HAP-1 (cell line): ENCODE data around the gene MSANTD1.

Source experiments
- DNase-seq, 2 experiments: peaks; one replicate each; pipeline ENCODE4 v3.0.0-alpha.2; 2016 to 2020; ENCODE audit warnings: low spot score in 2 of 2
- H3K27me3 ChIP-seq: fragments of 250-450 bp; sonication (Bioruptor Pico); 2 replicates; pipeline ENCODE4 v1.5.1; 2020; ENCODE audit warnings: low read depth, mild to moderate bottlenecking, moderate library complexity
- H3K36me3 ChIP-seq: fragments of 250-450 bp; sonication (Bioruptor Pico); replicated peaks from 2 replicates; pipeline ENCODE4 v1.5.1; 2020; ENCODE audit warnings: mild to moderate bottlenecking
- H3K4me1 ChIP-seq: fragments of 250-450 bp; sonication (Bioruptor Pico); 2 replicates; pipeline ENCODE4 v1.5.1; 2020; ENCODE audit warnings: mild to moderate bottlenecking
- H3K4me3 ChIP-seq: fragments of 250-450 bp; sonication (Bioruptor Pico); 2 replicates; pipeline ENCODE4 v1.5.1; 2020; ENCODE audit warnings: mild to moderate bottlenecking, moderate library complexity
- H3K9me3 ChIP-seq: fragments of 250-450 bp; sonication (Bioruptor Pico); 2 replicates; pipeline ENCODE4 v1.5.1; 2020; ENCODE audit warnings: mild to moderate bottlenecking, moderate library complexity
- in situ Hi-C: fragments of 300-500 bp; cut with MboI; formaldehyde crosslinking; loops from 3 replicates; pipeline ENCODE4 v1.14.3; 2020; ENCODE audit warnings: low sequenced_read_pairs, inconsistent platforms, mixed read lengths

Gene MSANTD1

DNA sequence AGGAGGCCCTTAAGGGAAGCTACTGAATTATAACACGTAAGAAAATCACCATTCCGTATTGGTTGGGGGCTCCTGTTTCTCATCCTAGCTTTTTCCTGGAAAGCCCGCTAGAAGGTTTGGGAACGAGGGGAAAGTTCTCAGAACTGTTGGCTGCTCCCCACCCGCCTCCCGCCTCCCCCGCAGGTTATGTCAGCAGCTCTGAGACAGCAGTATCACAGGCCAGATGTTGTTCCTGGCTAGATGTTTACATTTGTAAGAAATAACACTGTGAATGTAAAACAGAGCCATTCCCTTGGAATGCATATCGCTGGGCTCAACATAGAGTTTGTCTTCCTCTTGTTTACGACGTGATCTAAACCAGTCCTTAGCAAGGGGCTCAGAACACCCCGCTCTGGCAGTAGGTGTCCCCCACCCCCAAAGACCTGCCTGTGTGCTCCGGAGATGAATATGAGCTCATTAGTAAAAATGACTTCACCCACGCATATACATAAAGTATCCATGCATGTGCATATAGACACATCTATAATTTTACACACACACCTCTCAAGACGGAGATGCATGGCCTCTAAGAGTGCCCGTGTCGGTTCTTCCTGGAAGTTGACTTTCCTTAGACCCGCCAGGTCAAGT lies 6.9 kb upstream of the MSANTD1 start:
- Histone ChIP-seq H3K36me3 (peaks cover 10% of the 10 kb centered on the region), H3K9me3 (no peaks in the 10 kb centered on the region), H3K27me3 (no peaks in the 10 kb centered on the region), H3K4me1 (peaks cover 5% of the 10 kb centered on the region; the same call in 1 of the 2 replicates), H3K4me3 (no peak overlapping the region)
- DNase-seq, result no peak
- in situ Hi-C loops, result no loop called here

DNA sequence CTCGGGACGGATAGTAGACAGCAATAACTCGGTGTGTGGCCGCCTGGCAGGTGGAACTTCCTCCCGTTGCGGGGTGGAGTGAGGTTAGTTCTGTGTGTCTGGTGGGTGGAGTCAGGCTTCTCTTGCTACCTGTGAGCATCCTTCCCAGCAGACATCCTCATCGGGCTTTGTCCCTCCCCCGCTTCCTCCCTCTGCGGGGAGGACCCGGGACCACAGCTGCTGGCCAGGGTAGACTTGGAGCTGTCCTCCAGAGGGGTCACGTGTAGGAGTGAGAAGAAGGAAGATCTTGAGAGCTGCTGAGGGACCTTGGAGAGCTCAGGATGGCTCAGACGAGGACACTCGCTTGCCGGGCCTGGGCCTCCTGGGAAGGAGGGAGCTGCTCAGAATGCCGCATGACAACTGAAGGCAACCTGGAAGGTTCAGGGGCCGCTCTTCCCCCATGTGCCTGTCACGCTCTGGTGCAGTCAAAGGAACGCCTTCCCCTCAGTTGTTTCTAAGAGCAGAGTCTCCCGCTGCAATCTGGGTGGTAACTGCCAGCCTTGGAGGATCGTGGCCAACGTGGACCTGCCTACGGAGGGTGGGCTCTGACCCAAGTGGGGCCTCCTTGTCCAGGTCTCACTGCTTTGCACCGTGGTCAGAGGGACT lies 5.7 kb upstream of the MSANTD1 start:
- Histone ChIP-seq H3K4me3 (no peak overlapping the region), H3K36me3 (peaks cover 8% of the 10 kb centered on the region), H3K4me1 (no peaks in the 10 kb centered on the region), H3K9me3 (no peaks in the 10 kb centered on the region), H3K27me3 (no peaks in the 10 kb centered on the region)
- in situ Hi-C loops, result no loop called here
- DNase-seq, result no peak

DNA sequence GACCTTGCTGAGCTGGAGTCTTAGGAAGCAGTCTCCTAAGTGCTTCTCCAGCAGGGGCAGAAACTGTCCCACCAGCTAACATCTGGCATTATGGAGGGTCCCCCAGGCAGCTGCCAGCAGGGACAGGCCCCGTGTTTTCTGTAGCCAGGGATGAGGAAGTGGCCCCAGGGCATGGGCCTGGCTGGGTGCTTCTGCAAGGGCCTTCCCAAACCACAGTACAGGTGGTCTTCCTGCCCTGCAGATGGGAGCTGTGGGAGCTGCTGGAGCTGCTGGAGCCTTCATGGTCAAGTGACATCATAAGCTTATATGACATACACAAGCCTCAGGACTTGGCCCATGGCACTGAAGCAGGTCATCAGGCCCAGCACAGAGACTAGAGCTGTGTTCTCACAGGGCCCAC lies 5.0 kb upstream of the MSANTD1 start:
- Histone ChIP-seq H3K36me3 (peaks cover 7% of the 10 kb centered on the region), H3K9me3 (no peaks in the 10 kb centered on the region), H3K27me3 (no peaks in the 10 kb centered on the region), H3K4me1 (no peaks in the 10 kb centered on the region), H3K4me3 (no peak overlapping the region)
- in situ Hi-C loops, result no loop called here
- no peak for DNase-seq

DNA sequence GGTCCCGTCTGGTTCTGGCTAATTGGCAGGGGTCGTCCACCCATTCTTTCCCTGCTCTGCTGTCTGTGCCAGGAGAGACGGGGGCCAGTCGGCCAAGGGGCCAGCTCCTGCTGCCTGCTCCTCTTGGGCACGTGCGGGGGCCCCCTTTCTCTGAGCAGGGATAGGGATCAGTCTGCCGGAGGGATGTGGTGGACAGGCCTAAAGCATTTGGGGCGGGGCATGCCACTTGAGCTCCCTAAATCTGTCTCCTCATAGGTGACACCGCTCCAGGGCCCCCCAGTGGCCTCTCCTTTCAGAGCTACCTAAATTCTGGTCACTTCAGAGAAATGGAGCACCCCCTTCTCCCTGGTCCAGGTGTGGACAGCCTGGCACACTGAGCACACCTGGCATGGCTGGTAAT lies 4.2 kb upstream of the MSANTD1 start:
- Histone ChIP-seq H3K4me1 (no peaks in the 10 kb centered on the region), H3K36me3 (peaks cover 5% of the 10 kb centered on the region), H3K4me3 (no peak overlapping the region), H3K9me3 (no peaks in the 10 kb centered on the region), H3K27me3 (no peaks in the 10 kb centered on the region)
- no peak for DNase-seq
- in situ Hi-C loops, result no loop called here

DNA sequence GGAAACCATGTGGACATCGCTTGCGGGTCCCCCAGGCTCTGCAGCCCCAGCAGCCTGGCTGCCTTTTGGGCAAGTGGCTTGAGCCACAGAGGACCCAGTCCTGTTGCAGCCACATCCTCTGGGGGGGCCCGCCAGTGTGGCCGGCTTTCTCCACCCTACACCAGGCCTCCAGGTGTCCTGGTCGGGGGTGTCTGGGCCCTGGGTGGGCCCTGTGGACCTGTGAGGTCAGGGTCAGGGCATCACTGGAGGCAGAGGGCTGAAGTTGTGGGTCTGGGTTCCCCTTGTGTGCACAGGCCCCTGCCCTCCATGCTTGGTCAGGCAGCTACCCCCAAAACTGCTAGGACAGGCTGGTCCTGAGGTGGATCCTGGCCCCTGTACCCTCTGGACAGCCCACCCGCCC lies 3.3 kb upstream of the MSANTD1 start:
- H3K36me3 ChIP-seq, result no peaks in the 10 kb centered on the region; the same call in 1 of the 2 replicates
- H3K9me3 ChIP-seq, result no peaks in the 10 kb centered on the region
- H3K4me1 ChIP-seq, result no peaks in the 10 kb centered on the region
- in situ Hi-C loops, result no loop called here
- no peaks in the 10 kb centered on the region for H3K27me3 ChIP-seq
- no peak overlapping the region for H3K4me3 ChIP-seq
- no peak for DNase-seq

DNA sequence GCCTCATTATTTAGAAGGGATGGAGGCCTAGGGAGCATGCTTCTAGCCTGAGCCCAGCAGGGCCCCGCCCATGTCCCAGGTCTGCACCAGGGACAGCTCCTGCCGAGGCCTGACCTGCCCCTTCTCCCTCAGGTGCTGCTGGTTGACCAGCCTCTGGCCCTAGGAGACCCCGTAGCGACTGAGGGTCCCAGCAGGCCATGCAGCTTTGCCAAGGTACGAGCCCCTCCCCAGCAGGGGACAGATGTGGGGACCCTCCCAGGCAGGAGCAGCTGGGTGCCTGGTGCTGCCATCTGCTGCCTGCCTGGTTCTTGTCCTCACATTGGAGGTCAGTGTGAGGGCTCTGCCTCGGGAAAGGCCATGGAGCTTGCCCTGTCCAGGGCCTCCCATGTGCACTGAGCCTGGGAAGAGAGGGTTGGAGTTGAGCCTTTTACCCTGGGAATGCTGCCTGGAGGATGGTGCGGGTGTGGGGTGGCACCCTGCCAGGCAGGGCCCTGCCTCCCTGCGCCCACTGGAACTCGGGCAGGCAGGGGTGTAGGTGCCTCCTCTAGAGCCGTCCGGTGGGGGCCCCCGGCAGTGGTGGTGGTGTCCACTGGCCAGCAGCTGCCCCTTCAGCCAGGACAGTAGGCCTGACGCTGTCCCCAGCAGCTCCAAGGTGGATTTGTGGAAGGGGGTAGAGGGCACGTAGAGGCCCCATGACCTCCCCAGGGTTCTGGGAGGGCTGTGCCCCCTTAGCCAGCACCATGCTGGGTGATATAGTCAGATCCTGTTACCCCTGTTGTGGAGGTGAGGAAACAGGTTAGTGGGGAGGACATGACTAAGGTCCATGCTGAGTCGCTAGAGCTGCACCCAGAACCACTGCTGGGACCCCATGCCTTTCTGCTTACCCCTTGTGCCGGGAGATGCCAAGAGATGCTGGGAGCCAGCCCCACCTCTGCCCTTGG lies 2.2 kb upstream of the MSANTD1 start:
- H3K9me3 ChIP-seq, result no peaks in the 10 kb centered on the region
- H3K27me3 ChIP-seq, result no peaks in the 10 kb centered on the region
- in situ Hi-C loops, result no loop called here
- no peaks in the 10 kb centered on the region for H3K4me1 ChIP-seq
- DNase-seq, result no peak
- H3K4me3 ChIP-seq, result no peak overlapping the region
- no peaks in the 10 kb centered on the region for H3K36me3 ChIP-seq

DNA sequence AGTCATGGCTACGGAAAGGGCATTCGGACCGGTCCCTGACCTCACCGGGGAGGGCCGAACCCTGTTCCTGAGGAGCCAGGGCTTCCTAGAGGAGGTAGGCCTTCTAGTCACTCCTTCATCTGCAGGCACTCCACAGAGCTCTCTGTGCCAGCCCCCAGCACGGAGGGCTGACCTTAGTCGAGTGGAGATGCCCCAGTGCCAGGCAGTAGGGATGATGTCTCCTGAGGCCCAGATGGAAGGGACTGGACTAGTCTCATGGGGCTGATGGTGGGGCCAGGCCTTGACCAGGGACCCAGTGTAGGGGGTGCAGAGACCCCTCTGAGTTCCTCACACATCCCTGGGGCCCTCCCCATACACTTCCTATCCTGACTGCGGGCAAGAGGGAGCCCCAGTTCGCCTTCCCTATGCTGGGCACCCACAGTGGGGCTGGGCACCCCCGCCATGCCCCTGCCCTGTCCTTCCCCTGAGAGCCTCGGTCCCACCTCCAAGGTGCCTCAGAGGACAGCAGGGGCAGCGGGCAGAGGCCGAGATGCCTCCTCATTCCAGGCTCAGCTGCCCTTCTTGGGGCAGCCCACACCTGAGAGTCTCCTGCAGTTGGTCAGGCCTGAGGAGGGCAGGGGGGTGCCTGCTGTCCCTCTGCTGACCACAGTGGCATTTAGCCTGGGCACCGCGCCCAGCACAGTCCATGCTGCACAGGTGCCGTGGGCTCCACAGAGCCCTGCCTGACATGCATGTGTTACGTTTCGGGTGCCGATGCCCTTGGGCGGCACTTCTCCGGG lies 1.4 kb upstream of the MSANTD1 start:
- H3K4me1 ChIP-seq, result no peaks in the 10 kb centered on the region
- DNase-seq, result no peak
- H3K27me3 ChIP-seq, result no peaks in the 10 kb centered on the region
- H3K4me3 ChIP-seq, result no peak overlapping the region
- in situ Hi-C loops, result no loop called here
- H3K9me3 ChIP-seq, result no peaks in the 10 kb centered on the region
- no peaks in the 10 kb centered on the region for H3K36me3 ChIP-seq

DNA sequence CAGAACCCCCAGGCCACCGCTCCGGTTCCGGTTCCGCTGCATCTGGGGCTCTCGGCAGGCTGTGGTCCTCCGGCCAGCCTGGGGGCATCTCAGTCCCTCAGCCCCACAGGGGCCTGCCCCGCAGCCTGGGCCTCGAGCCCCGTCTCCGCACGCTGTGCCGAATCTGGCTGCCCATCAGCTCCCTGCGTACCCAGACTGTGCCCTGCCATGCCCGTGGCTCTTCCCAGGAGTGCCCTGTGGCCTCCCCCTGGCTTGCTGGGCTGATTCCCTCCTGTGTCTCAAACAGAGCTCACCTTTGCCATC lies 830 bp upstream of the MSANTD1 start:
- no peak for DNase-seq
- H3K4me3 ChIP-seq, result no peak overlapping the region
- H3K9me3 ChIP-seq, result no peaks in the 10 kb centered on the region
- in situ Hi-C loops, result no loop called here
- no peaks in the 10 kb centered on the region for H3K36me3 ChIP-seq
- no peaks in the 10 kb centered on the region for H3K4me1 ChIP-seq
- no peaks in the 10 kb centered on the region for H3K27me3 ChIP-seq

DNA sequence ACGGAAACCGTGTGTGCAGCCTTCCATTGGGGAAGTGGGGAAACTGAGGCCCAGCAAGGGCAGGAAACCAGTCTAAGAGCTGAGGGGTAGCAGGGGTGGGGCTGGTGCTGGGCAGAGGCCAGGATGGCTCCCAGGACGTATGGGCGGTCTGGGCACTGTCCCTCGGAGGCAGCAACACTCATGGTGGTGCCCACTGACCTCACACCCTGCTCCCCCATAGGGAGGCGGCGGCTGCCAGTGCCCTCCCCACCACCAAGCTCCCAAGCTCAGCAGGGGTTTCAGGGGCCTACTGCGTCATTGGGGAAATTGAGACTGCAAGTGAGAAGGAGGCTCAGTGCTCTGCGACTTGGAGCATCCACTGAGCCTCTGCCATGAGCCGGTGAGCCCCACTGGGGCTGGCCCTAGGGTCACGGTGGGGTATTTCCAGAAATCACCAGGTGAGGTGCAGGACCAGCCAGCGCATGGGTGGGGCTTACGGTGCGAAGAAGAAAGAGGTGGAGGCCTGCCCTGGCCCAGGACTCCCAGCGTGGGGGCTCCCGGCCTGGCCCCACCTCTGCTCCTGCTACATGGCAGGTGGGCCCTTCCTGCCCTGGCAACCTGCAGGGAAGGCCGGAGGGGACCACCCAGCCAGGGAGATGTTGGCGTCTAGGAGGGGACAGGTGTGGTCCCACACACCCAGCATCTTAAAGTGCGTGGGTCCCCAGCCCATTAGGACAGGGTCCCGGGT lies 915 bp downstream of the MSANTD1 start:
- Histone ChIP-seq H3K36me3 (no peaks in the 10 kb centered on the region), H3K27me3 (no peaks in the 10 kb centered on the region), H3K4me3 (no peak overlapping the region), H3K9me3 (no peaks in the 10 kb centered on the region), H3K4me1 (no peaks in the 10 kb centered on the region)
- DNase-seq, result no peak
- in situ Hi-C loops, result no loop called here

DNA sequence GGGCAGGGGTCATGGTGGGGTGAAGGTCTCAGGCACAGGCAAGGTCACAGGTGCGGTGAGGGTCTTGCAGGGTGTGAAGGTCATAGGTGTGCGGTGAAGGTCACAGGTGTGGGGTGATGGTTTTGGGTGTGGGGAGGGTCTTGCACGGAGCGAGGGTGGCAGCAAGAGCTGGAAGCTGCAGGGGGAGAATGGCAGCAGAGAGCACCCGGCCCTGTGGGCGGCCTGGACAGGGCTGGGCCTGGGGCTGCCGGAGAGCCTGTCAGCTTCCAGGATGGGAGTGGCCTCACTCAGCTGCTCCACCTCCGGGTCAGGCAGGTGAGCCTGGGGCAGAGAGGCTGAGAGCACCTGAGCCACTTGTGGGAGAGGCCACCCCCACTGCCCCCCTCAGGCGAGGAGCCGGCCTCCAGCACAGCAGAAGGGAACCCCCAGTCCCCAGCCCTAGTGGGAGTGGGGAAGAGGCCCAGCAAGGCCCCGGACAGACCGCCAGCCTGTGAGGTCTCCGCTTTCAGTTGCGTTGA lies 1.5 kb downstream of the MSANTD1 start:
- H3K9me3 ChIP-seq, result no peaks in the 10 kb centered on the region
- H3K36me3 ChIP-seq, result no peaks in the 10 kb centered on the region
- no peaks in the 10 kb centered on the region for H3K27me3 ChIP-seq
- no peaks in the 10 kb centered on the region for H3K4me1 ChIP-seq
- DNase-seq, result no peak
- H3K4me3 ChIP-seq, result no peak overlapping the region
- in situ Hi-C loops, result no loop called here

DNA sequence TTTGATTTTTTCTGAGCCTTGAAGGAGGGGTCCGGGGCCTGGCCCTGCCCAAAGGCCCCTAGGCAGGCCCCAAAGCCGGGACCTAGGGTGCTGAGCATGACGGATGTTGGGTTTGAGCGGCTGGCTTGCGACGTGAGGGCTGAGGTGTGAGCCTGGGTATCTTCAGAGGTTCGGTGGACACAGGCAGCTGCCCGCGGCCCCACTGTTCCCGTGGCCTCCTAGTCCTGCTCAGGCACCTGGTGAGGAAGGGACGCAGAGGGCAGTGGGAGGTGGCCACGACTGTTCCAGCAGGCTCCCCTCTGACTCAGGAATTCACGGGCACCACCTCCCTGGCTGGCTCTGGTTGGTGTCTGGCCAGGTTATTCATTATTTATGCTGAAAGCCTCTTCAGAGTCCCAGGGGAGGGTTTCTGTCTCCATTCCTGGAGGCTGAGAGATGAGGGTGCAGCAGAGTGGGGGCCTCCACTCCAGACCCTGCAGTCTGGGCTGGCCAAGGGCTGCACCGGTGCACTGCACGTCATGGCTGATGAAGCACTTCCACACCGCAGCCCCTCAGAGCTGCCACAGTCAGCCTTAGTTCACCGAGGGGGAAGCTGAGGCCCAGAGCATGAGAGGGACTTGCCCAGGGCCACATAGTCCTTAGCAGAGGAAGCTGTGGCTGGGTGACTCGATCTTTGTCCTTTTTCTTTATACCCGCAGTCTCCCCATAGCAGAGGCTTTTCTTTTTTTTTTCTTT lies 2.2 kb downstream of the MSANTD1 start:
- H3K36me3 ChIP-seq, result no peaks in the 10 kb centered on the region
- no peaks in the 10 kb centered on the region for H3K9me3 ChIP-seq
- no peaks in the 10 kb centered on the region for H3K4me1 ChIP-seq
- in situ Hi-C loops, result no loop called here
- DNase-seq, result no peak
- no peak overlapping the region for H3K4me3 ChIP-seq
- H3K27me3 ChIP-seq, result no peaks in the 10 kb centered on the region

DNA sequence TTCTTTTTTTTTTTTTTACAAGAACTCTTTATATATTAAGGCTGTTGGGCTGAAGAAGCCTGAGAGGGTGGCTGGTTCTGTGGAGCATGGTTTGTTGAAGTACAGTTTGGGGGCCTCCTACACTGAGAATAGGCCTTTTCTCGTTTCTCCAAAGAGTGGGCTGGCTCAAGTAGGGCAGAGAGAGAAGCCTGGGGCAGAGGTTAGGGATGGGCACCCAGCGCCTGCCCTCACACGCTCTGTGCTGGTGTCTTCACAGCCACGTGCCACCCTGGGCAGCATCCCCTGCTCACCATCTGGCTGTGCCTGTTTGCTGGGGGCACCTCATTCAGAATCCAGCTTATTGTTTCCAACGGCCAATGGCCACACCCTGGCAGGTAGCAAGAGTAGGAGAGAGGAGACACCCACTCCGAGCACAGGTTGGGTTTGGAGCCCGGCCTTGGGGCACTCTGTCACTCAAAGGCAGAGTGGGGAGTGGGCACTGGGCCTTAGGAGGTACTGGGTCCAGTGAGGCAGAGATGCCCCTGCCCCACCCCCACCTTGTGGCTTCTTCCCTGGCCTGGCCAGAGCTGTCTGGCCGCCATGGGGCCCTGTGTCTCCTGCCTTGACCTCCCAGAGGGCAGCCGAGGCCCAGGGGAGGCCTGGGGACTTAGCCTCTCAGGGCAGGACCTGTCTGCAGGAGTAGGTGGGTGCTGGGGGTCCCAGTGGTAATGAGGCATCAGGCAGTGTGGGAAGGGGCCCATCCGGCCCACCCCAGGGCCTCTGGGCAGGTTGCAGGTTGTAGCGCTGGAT lies 2.9 kb downstream of the MSANTD1 start:
- Histone ChIP-seq H3K9me3 (no peaks in the 10 kb centered on the region), H3K4me3 (no peak overlapping the region), H3K27me3 (no peaks in the 10 kb centered on the region), H3K36me3 (no peaks in the 10 kb centered on the region), H3K4me1 (no peaks in the 10 kb centered on the region)
- in situ Hi-C loops, result no loop called here
- DNase-seq, result peak in 1 of 2 experiments; percentile 5
